GM18498 (cell line): ENCODE results near the gene DCAF17.

ENCODE experiments used
- ATAC-seq: cut with Tn5 transposase; IDR thresholded peaks from one replicate; pipeline ENCODE4 v1.9.1; 2021; ENCODE audit warnings: mild to moderate bottlenecking, moderate library complexity; ENCODE audit not compliant: unreplicated experiment

Gene DCAF17

GRCh38 chr2:171434013-171434989 lies at the start of gene DCAF17:
Gene DCAF17 (plus strand): TSS chr2:171434226. CDS start chr2:171434578, 352 bp downstream.
- ATAC-seq = peak; percentile 91

GRCh38 chr2:171386627-171387026 lies 47.4 kb upstream of the DCAF17 start:
- ATAC-seq = no peak

GRCh38 chr2:171387052-171387451 lies 47.0 kb upstream of the DCAF17 start:
- ATAC-seq = no peak

GRCh38 chr2:171389325-171389724 lies 44.7 kb upstream of the DCAF17 start:
- ATAC-seq = no peak

GRCh38 chr2:171389780-171390179 lies 44.2 kb upstream of the DCAF17 start:
- no peak for ATAC-seq

GRCh38 chr2:171390941-171391516 lies 43.0 kb upstream of the DCAF17 start:
- no peak for ATAC-seq

- no peak for ATAC-seq
Measured at GRCh38 chr2:171391532-171391931, 42.5 kb upstream of the DCAF17 start.

GRCh38 chr2:171393487-171393886 lies 40.5 kb upstream of the DCAF17 start:
- ATAC-seq = no peak

- no peak for ATAC-seq
Measured at GRCh38 chr2:171394164-171394740, 39.8 kb upstream of the DCAF17 start.

GRCh38 chr2:171399292-171399691 lies 34.7 kb upstream of the DCAF17 start:
- no peak for ATAC-seq

- ATAC-seq = no peak
Measured at GRCh38 chr2:171400395-171400794, 33.6 kb upstream of the DCAF17 start.

GRCh38 chr2:171401947-171402346 lies 32.1 kb upstream of the DCAF17 start:
- no peak for ATAC-seq

GRCh38 chr2:171402906-171403580 lies 31.0 kb upstream of the DCAF17 start:
- no peak for ATAC-seq

GRCh38 chr2:171404261-171404660 lies 29.8 kb upstream of the DCAF17 start:
- no peak for ATAC-seq

- no peak for ATAC-seq
Measured at GRCh38 chr2:171404719-171405118, 29.3 kb upstream of the DCAF17 start.

GRCh38 chr2:171405546-171405945 lies 28.5 kb upstream of the DCAF17 start:
- no peak for ATAC-seq

- ATAC-seq = peak; percentile 54
Measured at GRCh38 chr2:171406044-171406443, 28.0 kb upstream of the DCAF17 start.

GRCh38 chr2:171407030-171407675 lies 26.9 kb upstream of the DCAF17 start:
- peak; percentile 77 for ATAC-seq

GRCh38 chr2:171407676-171408044 lies 26.4 kb upstream of the DCAF17 start:
- ATAC-seq = no peak

GRCh38 chr2:171409436-171409971 lies 24.5 kb upstream of the DCAF17 start:
- no peak for ATAC-seq
